Subcutaneous abdominal adipose tissue (tissue), 5 donors: ENCODE measurements around the gene SLC22A12.

Experiments used
- H3K27ac ChIP-seq: one replicate; pipeline ENCODE4 v1.7.0; 2013; ENCODE audit warnings: low read depth, mild to moderate bottlenecking, inconsistent platforms, low read length, moderate library complexity
- H3K27me3 ChIP-seq, 5 donors: one replicate each; pipeline ENCODE4 v1.7.0; 2013; ENCODE audit warnings: low read length in 5 of 5, inconsistent platforms in 1 of 5; ENCODE audit not compliant: control insufficient read depth in 5 of 5, insufficient read depth in 4 of 5
- H3K36me3 ChIP-seq, 5 donors: one replicate each; pipeline ENCODE4 v1.7.0; 2013; ENCODE audit warnings: low read length in 5 of 5; ENCODE audit not compliant: control insufficient read depth in 5 of 5, insufficient read depth in 5 of 5
- H3K4me1 ChIP-seq, 5 donors: one replicate each; pipeline ENCODE4 v1.7.0; 2013; ENCODE audit warnings: low read length in 5 of 5, mild to moderate bottlenecking in 3 of 5, moderate library complexity in 1 of 5; ENCODE audit not compliant: control insufficient read depth in 5 of 5, insufficient read depth in 5 of 5
- H3K4me3 ChIP-seq, 5 donors: one replicate each; pipeline ENCODE4 v1.7.0; 2013; ENCODE audit warnings: low read length in 5 of 5, low read depth in 1 of 5
- H3K9ac ChIP-seq, 5 donors: one replicate each; pipeline ENCODE4 v1.7.0; 2013; ENCODE audit warnings: low read length in 5 of 5, mild to moderate bottlenecking in 4 of 5, moderate library complexity in 3 of 5
- H3K9me3 ChIP-seq, 5 donors: one replicate each; pipeline ENCODE4 v1.7.0; 2013; ENCODE audit warnings: low read length in 5 of 5; ENCODE audit not compliant: control insufficient read depth in 5 of 5
- donor health status: healthy.
- donor health status: healthy.
- donor health status: healthy.
- donor health status: healthy.
- donor health status: healthy.

Gene SLC22A12

DNA sequence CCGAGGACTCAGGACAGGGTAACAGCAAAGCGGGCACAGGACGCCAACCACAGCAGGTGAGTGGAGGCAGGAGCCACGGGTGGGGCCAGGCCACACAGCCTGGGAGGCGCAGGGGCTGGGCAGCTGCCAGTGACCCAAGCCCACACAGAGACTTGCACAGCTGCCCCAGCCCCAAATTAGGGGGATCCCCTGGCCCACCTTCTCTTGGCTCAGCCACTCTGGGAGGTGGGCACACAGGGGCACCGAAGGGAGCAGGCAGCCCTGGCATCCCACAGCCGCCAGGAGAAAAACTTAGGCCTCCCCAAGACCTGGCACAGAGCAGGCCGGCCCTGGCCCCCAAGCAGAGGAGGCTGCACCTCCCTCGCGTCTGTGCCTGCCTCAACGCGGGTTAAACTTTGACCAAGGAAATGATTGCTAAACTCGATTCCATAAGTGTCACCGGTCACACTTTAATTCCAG lies at the start of gene SLC22A12:
Gene SLC22A12, plus strand, starts transcription at position 458 of the 459 bp plus-strand sequence. CDS start 337 bp downstream, outside the sequence.
- Histone ChIP-seq H3K36me3 (no peaks in the 10 kb centered on the region), H3K27ac (no peak within 1 kb of the TSS), H3K4me3 (no peak within 1 kb of the TSS), H3K27me3 (no peaks in the 10 kb centered on the region), H3K9me3 (peaks cover 0 to 32% (median 15%) of the 10 kb centered on the region in 5 donors), H3K4me1 (peaks cover 0 to 13% (median 11%) of the 10 kb centered on the region in 5 donors), H3K9ac (no peak within 1 kb of the TSS)

DNA sequence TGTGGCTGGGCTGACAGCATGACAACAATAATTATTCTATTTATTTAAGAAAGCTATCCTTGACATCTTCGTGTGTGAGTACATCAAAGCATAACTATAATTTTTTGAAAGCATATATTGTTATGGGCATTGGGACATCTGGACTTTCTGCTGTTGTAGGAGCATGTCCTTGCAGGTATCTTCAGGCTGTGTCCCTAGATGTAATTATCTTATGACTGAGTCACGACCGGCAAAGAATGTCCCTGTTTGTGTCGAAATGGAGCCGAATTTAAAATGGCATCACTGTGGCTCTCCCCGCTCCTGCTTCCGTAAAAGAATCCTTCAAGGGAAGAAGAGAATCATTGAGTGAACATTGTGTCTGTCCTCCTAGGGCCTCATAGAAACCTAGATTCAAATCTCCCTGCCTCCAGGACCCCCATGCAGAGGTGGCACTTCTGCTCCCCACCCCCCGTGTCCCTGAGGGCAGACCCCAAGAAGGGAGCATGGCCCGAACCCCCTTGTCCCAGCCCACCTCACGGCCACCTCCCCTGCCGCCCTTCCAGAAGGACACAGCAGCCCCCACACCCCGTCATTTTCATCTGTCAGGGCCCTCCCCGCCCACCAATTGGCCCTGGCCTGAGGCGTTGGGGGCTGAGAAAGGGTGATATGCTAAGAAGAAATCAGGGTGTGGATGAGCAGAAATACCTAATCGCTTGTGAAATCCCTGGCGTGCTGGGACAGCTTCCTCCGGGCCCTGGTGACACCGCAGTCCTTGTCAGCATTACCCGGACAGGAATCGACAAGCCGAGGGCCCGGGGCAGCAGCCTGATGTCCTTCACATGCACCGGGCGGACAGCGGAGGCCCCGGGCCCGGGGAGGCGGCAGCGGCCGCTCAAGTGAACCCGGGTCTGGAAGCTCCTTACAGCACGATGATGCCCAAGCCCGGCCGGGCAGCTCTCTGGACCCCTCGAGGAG lies 48.6 kb upstream of the SLC22A12 start:
- Histone ChIP-seq H3K4me1 (peaks cover 0 to 25% (median 20%) of the 10 kb centered on the region in 5 donors), H3K9me3 (peaks cover 0 to 3% (median 0%) of the 10 kb centered on the region in 5 donors), H3K27ac (no peak overlapping the region), H3K27me3 (peaks cover 0 to 7% (median 4%) of the 10 kb centered on the region in 5 donors), H3K36me3 (no peaks in the 10 kb centered on the region), H3K9ac (no peak overlapping the region), H3K4me3 (no peak overlapping the region)

DNA sequence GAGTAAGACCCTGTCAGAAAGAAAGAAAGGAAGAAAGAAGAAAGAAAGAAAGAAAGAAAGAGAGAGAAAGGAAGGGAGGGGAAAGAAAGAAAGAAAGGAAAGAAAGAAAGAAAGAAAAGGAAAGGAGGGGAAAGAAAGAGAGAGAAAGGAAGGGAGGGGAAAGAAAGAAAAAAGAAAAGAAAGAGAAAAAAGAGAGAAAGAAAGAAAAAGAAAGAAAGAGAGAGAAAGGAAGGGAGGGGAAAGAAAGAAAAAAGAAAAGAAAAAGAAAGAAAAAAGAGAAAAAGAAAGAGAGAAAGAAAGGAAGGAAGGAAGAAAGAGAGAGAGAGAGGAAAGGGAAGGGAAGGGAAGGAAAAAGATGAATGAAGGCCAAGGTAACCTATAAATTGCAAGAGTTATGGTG lies 47.2 kb upstream of the SLC22A12 start:
- H3K4me3 ChIP-seq = no peak overlapping the region
- peaks cover 0 to 3% (median 0%) of the 10 kb centered on the region in 5 donors for H3K9me3 ChIP-seq
- H3K9ac ChIP-seq = no peak overlapping the region
- peaks cover 0 to 7% (median 4%) of the 10 kb centered on the region in 5 donors for H3K27me3 ChIP-seq
- H3K4me1 ChIP-seq = peaks cover 0 to 12% (median 8%) of the 10 kb centered on the region in 5 donors
- H3K27ac ChIP-seq = no peak overlapping the region
- no peaks in the 10 kb centered on the region for H3K36me3 ChIP-seq

DNA sequence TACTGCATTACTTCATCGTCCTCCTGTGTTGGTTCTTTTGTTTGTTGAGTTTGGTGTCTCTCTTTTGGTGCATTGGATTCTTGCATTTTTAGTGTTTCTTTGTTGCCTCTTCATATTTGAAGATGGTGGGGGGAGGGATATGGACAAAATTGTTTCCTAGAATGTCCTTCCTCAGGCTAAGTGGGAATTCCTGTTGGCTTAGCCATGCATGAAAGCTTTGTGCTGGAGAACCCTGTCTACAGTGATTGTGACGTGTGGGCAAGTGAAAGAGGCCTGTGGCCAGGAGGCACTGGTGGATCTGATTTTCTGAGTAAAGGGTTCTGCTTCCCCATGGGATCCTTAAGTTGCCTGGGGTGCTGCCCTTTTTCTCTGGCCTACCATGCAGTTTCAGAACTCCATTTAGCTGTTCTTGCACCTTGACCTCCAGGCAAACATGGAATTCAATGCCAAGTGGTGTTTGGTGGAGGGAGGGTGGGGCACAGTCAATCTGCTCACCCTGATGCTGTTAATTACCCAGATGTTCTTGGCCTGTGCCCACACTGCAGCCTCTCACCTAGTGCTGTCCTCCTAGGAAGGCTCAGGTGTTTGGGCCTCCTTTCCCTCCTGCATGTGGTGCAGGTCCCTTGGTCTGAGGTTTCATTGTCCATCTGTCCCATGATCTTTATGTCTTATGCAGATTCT lies 46.3 kb upstream of the SLC22A12 start:
- H3K36me3 ChIP-seq = no peaks in the 10 kb centered on the region
- no peak overlapping the region for H3K27ac ChIP-seq
- peaks cover 0 to 3% (median 0%) of the 10 kb centered on the region in 5 donors for H3K9me3 ChIP-seq
- H3K4me3 ChIP-seq = no peak overlapping the region
- no peak overlapping the region for H3K9ac ChIP-seq
- H3K4me1 ChIP-seq = peaks cover 0 to 3% (median 0%) of the 10 kb centered on the region in 5 donors
- H3K27me3 ChIP-seq = peaks cover 0 to 7% (median 4%) of the 10 kb centered on the region in 5 donors

DNA sequence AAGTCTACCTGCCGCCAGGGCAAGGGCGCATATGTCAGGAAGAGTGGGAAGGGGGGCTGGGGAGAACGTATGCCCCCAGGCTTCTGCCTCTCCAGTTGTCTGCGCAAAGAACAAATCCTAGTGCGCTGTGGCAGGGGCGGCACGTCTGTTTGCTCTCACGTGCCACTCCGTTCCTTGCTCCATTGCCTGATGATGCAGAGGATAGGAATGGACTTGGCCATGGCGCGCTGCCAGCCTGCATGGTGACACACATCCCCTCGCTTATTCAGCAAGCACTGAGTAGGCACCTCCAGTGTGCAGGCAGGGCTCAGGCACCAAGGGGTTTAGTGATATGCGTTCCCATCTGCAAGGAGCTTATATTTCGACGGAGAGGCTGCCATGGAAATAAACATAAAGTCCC lies 45.4 kb upstream of the SLC22A12 start:
- Histone ChIP-seq H3K27ac (no peak overlapping the region), H3K9me3 (peaks cover 0 to 3% (median 0%) of the 10 kb centered on the region in 5 donors), H3K36me3 (no peaks in the 10 kb centered on the region), H3K27me3 (peaks cover 0 to 7% (median 4%) of the 10 kb centered on the region in 5 donors), H3K9ac (no peak overlapping the region), H3K4me1 (no peaks in the 10 kb centered on the region), H3K4me3 (no peak overlapping the region)

DNA sequence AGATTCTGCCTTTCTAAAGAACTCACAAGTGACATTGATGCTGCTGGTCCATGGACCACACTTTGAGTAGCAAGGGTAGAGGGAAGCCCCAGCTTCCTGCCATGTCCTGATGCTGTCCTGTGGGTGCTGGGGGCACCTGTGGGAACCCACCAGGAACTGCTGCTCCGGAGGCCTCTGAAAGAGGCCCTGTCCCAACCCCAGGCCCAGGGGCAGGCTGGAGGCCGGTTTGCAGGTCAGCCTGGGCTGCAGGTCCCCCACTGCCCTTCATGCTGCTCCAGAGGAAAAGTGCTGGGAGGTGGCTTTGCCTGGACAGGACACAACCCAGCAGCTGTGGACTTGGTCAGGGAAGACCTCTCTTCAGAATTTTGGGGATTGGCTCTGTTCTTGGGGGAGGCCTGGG lies 44.8 kb upstream of the SLC22A12 start:
- no peak overlapping the region for H3K4me3 ChIP-seq
- H3K9me3 ChIP-seq = peaks cover 0 to 3% (median 0%) of the 10 kb centered on the region in 5 donors
- no peaks in the 10 kb centered on the region for H3K36me3 ChIP-seq
- H3K27me3 ChIP-seq = peaks cover 0 to 5% (median 4%) of the 10 kb centered on the region in 5 donors
- H3K9ac ChIP-seq = no peak overlapping the region
- no peak overlapping the region for H3K27ac ChIP-seq
- no peaks in the 10 kb centered on the region for H3K4me1 ChIP-seq

DNA sequence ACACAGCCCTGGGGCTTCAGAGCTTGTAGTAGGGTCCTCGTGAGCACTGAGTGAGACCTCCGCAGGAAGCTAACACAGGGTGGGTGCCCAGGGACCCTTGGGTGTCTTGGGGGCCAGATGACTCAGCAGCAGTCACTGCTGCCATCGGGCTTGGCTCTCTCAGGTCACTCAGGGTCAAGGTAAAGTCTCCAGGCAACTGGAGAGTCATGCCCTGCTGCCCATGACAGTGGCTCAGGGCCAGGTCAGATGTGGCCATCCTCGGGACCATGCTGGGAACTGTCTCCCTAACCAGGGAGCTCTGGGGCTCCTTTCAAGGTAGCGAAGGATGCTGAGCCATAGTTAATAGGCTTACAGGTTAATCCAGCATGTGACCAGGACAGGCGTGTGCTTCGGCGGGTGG lies 44.4 kb upstream of the SLC22A12 start:
- H3K9ac ChIP-seq = no peak overlapping the region

DNA sequence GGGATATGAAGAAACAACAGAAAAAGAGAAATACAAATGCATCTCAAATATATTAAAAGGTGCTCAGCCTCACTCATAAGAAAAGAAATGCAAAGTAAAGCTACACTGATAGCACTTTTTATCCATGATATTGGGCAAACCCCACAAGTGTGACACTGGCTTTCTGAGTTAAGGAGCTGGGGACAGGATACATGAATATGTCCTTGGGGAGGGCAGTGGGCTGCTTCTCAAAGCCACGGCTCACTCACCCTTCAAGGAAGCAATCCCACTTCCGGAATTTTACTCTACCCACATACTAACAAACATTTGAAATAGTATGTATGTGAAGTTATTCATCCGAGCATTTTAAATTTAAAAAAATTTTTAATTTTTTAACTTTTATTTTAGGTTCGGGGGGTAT lies 41.1 kb upstream of the SLC22A12 start:
- no peak overlapping the region for H3K27ac ChIP-seq
- H3K9ac ChIP-seq = no peak overlapping the region
- H3K4me3 ChIP-seq = no peak overlapping the region
- H3K36me3 ChIP-seq = no peaks in the 10 kb centered on the region
- peaks cover 0 to 4% (median 4%) of the 10 kb centered on the region in 5 donors for H3K27me3 ChIP-seq
- peaks cover 9 to 15% (median 15%) of the 10 kb centered on the region in 5 donors for H3K4me1 ChIP-seq
- H3K9me3 ChIP-seq = no peaks in the 10 kb centered on the region

More for the DNA sequence above, 44.4 kb upstream of the SLC22A12 start:
- Histone ChIP-seq H3K36me3 (no peaks in the 10 kb centered on the region), H3K27me3 (peaks cover 0 to 4% (median 4%) of the 10 kb centered on the region in 5 donors), H3K27ac (no peak overlapping the region), H3K4me1 (no peaks in the 10 kb centered on the region), H3K4me3 (no peak overlapping the region), H3K9me3 (peaks cover 0 to 3% (median 0%) of the 10 kb centered on the region in 5 donors)

DNA sequence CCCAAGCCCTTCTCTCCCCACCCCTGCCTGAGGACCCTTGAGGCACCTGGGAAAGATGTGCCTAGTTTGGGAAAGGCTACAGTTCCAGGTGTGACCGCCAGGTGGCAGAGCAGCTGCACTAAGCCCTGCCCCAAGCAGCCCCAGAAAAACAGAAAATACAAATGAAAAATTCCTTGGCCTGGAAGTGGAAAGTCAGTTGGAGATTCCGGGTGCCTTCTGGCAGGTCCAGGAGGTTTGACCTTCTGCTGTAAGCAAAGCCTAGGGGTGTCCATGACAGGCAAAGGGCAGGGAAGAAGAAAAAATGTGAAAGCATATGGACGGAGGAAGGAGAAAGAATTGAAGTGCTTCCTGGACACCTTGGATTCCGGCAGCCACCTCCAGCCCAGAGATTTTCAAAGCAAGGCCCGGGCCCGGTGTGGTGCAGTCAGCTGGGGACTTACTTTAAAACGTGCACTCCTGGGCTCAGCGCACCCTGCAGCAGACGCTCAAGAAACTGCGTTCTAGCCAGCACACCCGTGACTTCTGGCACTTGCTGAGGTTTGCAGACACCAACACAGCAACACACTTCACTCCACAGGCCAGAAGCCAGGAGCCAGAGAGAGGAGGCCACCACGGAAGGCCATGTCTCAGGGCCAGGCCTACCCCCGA lies 37.3 kb upstream of the SLC22A12 start:
- Histone ChIP-seq H3K4me1 (peaks cover 9 to 24% (median 22%) of the 10 kb centered on the region in 5 donors), H3K36me3 (no peaks in the 10 kb centered on the region), H3K4me3 (peak overlapping the region in 2 of 5 donors; percentile 22 to 44), H3K27ac (peak overlapping the region; percentile 65), H3K9ac (no peak overlapping the region), H3K27me3 (peaks cover 0 to 5% (median 4%) of the 10 kb centered on the region in 5 donors), H3K9me3 (no peaks in the 10 kb centered on the region)
